GM23338 (cell line): Measurements from ENCODE around the gene ITGB2. TPM values are rescaled to one million over a fixed set of nuclear protein-coding genes. Genes with fewer than 3 reads are reported as not detected.

Experiments used
- ATAC-seq: fragments of 200-7000 bp; cut with Tn5 transposase; 3 replicates; pipeline ENCODE4 v1.9.1; 2020
- DNase-seq: peaks from one replicate; pipeline ENCODE4 v3.0.0-alpha.2; 2015; ENCODE audit warnings: low spot score
- H2AFZ ChIP-seq: fragments of 200-600 bp; sonication (generic); 2 replicates; pipeline ENCODE4 v1.8.0; 2016; ENCODE audit warnings: antibody characterized with exemption, mild to moderate bottlenecking, moderate library complexity
- H3F3A ChIP-seq: fragments of 200-600 bp; sonication (generic); replicated peaks from 2 replicates; pipeline ENCODE4 v1.8.0; 2017; ENCODE audit warnings: antibody characterized with exemption, mixed run types, low read depth
- H3K27ac ChIP-seq: fragments of 200-600 bp; sonication (generic); 2 replicates; pipeline ENCODE4 v1.6.1; 2016; ENCODE audit warnings: low read depth
- H3K27me3 ChIP-seq: fragments of 200-600 bp; sonication (generic); 2 replicates; pipeline ENCODE4 v1.8.0; 2016; ENCODE audit warnings: mild to moderate bottlenecking, mixed run types, moderate library complexity; ENCODE audit not compliant: insufficient read depth
- H3K36me3 ChIP-seq: fragments of 200-600 bp; sonication (generic); 2 replicates; pipeline ENCODE4 v1.8.0; 2016; ENCODE audit warnings: mild to moderate bottlenecking; ENCODE audit not compliant: insufficient read depth
- H3K4me1 ChIP-seq: fragments of 200-600 bp; sonication (generic); 2 replicates; pipeline ENCODE4 v1.8.0; 2016; ENCODE audit warnings: mild to moderate bottlenecking, moderate library complexity; ENCODE audit not compliant: insufficient read depth
- H3K4me2 ChIP-seq: fragments of 200-600 bp; sonication (generic); 2 replicates; pipeline ENCODE4 v1.7.1; 2017; ENCODE audit warnings: mixed run types
- H3K4me3 ChIP-seq: fragments of 200-600 bp; sonication (generic); 2 replicates; pipeline ENCODE4 v1.6.1; 2016; ENCODE audit warnings: mixed run types
- H3K79me2 ChIP-seq: fragments of 200-600 bp; sonication (generic); replicated peaks from 2 replicates; pipeline ENCODE4 v1.8.0; 2017; ENCODE audit warnings: mild to moderate bottlenecking; ENCODE audit not compliant: insufficient read depth
- H3K9me2 ChIP-seq: fragments of 200-600 bp; sonication (generic); 2 replicates; pipeline ENCODE4 v1.8.0; 2017; ENCODE audit not compliant: insufficient read depth
- H4K20me1 ChIP-seq: fragments of 200-600 bp; sonication (generic); replicated peaks from 2 replicates; pipeline ENCODE4 v1.8.0; 2017; ENCODE audit warnings: mild to moderate bottlenecking; ENCODE audit not compliant: insufficient read depth
- H3K27ac Mint-ChIP-seq: 2 replicates; pipeline ENCODE4 v1.8.0; 2020; ENCODE audit warnings: inconsistent platforms, mild to moderate bottlenecking, moderate library complexity, mixed read lengths
- H3K27me3 Mint-ChIP-seq: 3 replicates; pipeline ENCODE4 v1.8.0; 2022; ENCODE audit warnings: low read depth, mild to moderate bottlenecking, moderate library complexity, mixed read lengths, inconsistent platforms; ENCODE audit not compliant: insufficient read depth, poor library complexity
- H3K36me3 Mint-ChIP-seq: 3 replicates; pipeline ENCODE4 v1.8.0; 2021; ENCODE audit warnings: low read depth, mild to moderate bottlenecking, inconsistent platforms, moderate library complexity, mixed read lengths
- H3K4me1 Mint-ChIP-seq: 3 replicates; pipeline ENCODE4 v1.8.0; 2020; ENCODE audit warnings: mild to moderate bottlenecking, inconsistent platforms, mixed read lengths
- H3K4me3 Mint-ChIP-seq: 3 replicates; pipeline ENCODE4 v1.8.0; 2021; ENCODE audit warnings: moderate library complexity, mild to moderate bottlenecking, inconsistent platforms, mixed read lengths
- H3K9me3 Mint-ChIP-seq: 3 replicates; pipeline ENCODE4 v1.8.0; 2020; ENCODE audit warnings: moderate library complexity, mild to moderate bottlenecking, inconsistent platforms, mixed read lengths
- CREB1 ChIP-seq: fragments of 250-450 bp; sonication (Bioruptor Pico); IDR thresholded peaks from 2 replicates; pipeline ENCODE4 v1.5.0; 2020; ENCODE audit warnings: low read depth, mild to moderate bottlenecking, moderate library complexity
- EZH2phosphoT487 ChIP-seq: fragments of 200-600 bp; sonication (generic); IDR thresholded peaks from one replicate; pipeline ENCODE4 v1.8.1; 2018; ENCODE audit warnings: antibody characterized with exemption; ENCODE audit not compliant: unreplicated experiment
- JUNB ChIP-seq: IDR thresholded peaks from one replicate; pipeline ENCODE4 v1.6.1; 2016; ENCODE audit warnings: antibody characterized with exemption; ENCODE audit not compliant: unreplicated experiment
- POLR2AphosphoS5 ChIP-seq: IDR thresholded peaks from 2 replicates; pipeline ENCODE4 v1.6.1; 2016; ENCODE audit warnings: antibody characterized with exemption, low read depth
- STAT1 ChIP-seq: IDR thresholded peaks from one replicate; pipeline ENCODE4 v1.6.1; 2016; ENCODE audit warnings: antibody characterized with exemption; ENCODE audit not compliant: unreplicated experiment
- ZNF114 ChIP-seq: fragments of 250-450 bp; sonication (Bioruptor Pico); IDR thresholded peaks from 2 replicates; pipeline ENCODE4 v1.5.0; 2020; ENCODE audit warnings: mild to moderate bottlenecking, moderate library complexity
- ZNF331 ChIP-seq: fragments of 250-450 bp; sonication (Bioruptor Pico); IDR thresholded peaks from 2 replicates; pipeline ENCODE4 v1.5.0; 2020; ENCODE audit warnings: low read depth, mild to moderate bottlenecking, moderate library complexity
- polyA plus RNA-seq: library from polyadenylated mRNA; unstranded; fragments of >200 nt; fragmentation: Nextera tagmentation; extraction: Ambion mirVana; gene quantifications from 2 replicates; pipeline ENCODE4 v1.2.1, GENCODE V29; 2016
- total RNA-seq: library from RNA; depleted of rRNA; stranded (reverse); fragments of >200 nt; shearing (Covaris generic); gene quantifications from 2 replicates; pipeline ENCODE4 v1.2.3, GENCODE V29; 2014
- TF ChIP-seq, protein P1 (sequence below): fragments of 250-450 bp; sonication (Bioruptor Pico); IDR thresholded peaks from 2 replicates; pipeline ENCODE4 v1.5.0; 2020; ENCODE audit warnings: mild to moderate bottlenecking, moderate library complexity
- TF ChIP-seq, protein P2 (sequence below): IDR thresholded peaks from 2 replicates; pipeline ENCODE4 v1.6.1; 2016; ENCODE audit warnings: antibody characterized with exemption
- TF ChIP-seq, protein P3 (sequence below), 2 experiments: fragments of 200-600 bp in 1 of 2; sonication (generic) in 1 of 2; conservative IDR thresholded peaks; 2 replicates each; pipeline versions ENCODE4 v1.5.1 to v1.6.1; 2016 to 2017; ENCODE audit warnings: antibody characterized with exemption in 2 of 2, low read depth in 2 of 2, mild to moderate bottlenecking in 2 of 2, moderate library complexity in 1 of 2
- TF ChIP-seq, protein P4 (sequence below): IDR thresholded peaks from one replicate; pipeline ENCODE4 v1.6.1; 2018; ENCODE audit warnings: antibody characterized with exemption; ENCODE audit not compliant: unreplicated experiment

The ITGB2 gene
- total and polyA plus RNA-seq, 2 experiments from 2014 or later, result 0.44 to 0.63 TPM

DNA sequence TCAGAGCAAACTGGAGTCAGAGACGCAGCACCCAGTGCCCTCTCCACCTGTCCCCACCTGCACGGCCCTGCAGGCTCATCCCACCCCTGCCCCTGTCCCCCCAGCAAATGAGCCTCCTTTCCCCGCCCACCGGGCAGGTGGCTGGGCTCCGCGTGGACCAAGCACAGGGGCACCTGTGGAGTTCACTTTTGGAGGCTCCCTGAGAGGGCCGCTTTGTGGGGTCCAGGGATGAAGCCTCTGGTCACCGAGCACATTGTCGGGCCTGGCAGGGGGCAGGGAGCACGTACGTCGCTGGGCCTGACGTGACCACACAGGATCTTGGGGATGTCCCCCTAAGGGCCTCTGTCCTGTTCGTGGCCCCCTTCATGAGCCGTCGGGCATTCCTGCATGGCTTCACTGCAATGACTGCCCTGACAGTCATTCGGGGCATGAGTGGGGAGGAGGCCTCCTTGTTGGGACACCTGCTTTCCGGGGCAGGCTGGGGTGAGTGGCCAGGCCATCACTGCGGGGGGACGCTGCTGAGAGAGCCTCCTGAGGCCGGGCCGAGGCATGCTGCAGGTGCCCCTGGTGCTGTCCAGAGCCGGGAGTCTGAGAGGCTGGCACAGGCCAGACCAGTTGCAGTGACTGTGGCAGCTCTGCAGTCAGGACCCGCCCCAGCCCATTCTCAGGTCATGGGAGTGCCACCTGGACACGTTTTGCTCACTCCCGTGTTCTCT, 38.8 kb upstream of the ITGB2 start (continued):
- TF ChIP-seq, protein P1, sequence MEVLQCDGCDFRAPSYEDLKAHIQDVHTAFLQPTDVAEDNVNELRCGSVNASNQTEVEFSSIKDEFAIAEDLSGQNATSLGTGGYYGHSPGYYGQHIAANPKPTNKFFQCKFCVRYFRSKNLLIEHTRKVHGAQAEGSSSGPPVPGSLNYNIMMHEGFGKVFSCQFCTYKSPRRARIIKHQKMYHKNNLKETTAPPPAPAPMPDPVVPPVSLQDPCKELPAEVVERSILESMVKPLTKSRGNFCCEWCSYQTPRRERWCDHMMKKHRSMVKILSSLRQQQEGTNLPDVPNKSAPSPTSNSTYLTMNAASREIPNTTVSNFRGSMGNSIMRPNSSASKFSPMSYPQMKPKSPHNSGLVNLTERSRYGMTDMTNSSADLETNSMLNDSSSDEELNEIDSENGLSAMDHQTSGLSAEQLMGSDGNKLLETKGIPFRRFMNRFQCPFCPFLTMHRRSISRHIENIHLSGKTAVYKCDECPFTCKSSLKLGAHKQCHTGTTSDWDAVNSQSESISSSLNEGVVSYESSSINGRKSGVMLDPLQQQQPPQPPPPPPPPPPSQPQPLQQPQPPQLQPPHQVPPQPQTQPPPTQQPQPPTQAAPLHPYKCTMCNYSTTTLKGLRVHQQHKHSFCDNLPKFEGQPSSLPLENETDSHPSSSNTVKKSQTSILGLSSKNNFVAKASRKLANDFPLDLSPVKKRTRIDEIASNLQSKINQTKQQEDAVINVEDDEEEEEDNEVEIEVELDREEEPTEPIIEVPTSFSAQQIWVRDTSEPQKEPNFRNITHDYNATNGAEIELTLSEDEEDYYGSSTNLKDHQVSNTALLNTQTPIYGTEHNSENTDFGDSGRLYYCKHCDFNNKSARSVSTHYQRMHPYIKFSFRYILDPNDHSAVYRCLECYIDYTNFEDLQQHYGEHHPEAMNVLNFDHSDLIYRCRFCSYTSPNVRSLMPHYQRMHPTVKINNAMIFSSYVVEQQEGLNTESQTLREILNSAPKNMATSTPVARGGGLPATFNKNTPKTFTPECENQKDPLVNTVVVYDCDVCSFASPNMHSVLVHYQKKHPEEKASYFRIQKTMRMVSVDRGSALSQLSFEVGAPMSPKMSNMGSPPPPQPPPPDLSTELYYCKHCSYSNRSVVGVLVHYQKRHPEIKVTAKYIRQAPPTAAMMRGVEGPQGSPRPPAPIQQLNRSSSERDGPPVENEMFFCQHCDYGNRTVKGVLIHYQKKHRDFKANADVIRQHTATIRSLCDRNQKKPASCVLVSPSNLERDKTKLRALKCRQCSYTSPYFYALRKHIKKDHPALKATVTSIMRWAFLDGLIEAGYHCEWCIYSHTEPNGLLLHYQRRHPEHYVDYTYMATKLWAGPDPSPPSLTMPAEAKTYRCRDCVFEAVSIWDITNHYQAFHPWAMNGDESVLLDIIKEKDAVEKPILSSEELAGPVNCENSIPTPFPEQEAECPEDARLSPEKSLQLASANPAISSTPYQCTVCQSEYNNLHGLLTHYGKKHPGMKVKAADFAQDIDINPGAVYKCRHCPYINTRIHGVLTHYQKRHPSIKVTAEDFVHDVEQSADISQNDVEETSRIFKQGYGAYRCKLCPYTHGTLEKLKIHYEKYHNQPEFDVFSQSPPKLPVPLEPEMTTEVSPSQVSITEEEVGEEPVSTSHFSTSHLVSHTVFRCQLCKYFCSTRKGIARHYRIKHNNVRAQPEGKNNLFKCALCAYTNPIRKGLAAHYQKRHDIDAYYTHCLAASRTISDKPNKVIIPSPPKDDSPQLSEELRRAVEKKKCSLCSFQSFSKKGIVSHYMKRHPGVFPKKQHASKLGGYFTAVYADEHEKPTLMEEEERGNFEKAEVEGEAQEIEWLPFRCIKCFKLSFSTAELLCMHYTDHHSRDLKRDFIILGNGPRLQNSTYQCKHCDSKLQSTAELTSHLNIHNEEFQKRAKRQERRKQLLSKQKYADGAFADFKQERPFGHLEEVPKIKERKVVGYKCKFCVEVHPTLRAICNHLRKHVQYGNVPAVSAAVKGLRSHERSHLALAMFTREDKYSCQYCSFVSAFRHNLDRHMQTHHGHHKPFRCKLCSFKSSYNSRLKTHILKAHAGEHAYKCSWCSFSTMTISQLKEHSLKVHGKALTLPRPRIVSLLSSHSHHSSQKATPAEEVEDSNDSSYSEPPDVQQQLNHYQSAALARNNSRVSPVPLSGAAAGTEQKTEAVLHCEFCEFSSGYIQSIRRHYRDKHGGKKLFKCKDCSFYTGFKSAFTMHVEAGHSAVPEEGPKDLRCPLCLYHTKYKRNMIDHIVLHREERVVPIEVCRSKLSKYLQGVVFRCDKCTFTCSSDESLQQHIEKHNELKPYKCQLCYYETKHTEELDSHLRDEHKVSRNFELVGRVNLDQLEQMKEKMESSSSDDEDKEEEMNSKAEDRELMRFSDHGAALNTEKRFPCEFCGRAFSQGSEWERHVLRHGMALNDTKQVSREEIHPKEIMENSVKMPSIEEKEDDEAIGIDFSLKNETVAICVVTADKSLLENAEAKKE (CRISPR knock-in tag), result no peak
- no peak for TF ChIP-seq CREB1 (CRISPR knock-in tag)
- TF ChIP-seq STAT1, result no peak

DNA sequence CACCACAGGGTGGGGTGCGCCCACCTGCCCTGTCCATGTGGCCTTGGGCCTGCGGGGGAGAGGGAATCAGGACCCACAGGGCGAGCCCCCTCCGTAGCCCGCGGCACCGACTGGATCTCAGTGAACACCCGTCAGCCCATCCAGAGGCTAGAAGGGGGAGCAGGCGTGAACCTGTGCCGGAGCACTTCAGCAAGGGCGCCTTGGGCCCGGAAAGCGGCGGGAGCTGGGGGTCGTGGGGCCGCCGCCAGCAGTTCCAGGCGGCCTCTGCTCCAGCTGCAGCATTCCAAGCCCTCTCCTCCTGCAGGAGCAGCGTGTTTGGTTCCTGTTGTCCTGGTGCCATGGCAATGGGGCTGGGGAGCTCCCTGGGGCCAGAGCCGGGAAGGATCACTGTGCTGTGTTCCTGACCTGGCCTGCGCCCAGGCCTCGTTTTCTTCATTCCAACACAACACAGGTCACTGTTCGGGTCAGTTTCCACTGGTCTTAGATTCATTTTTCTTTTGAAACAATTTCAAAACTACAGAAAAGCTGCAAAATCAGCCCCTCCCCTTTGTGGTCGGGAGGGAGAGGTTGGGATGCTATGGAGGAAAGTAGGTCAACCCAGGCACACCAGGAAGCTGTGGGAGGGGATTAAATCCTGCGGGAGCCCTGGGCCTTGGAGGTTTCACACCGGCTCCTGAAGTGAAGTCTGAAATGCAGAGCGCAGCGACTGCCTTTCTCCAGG, 37.9 kb upstream of the ITGB2 start:
- H4K20me1 ChIP-seq, result peaks cover 33% of the 10 kb centered on the region
- H3K4me1 Mint-ChIP-seq, result peaks cover 4% of the 10 kb centered on the region
- TF ChIP-seq, protein P2, sequence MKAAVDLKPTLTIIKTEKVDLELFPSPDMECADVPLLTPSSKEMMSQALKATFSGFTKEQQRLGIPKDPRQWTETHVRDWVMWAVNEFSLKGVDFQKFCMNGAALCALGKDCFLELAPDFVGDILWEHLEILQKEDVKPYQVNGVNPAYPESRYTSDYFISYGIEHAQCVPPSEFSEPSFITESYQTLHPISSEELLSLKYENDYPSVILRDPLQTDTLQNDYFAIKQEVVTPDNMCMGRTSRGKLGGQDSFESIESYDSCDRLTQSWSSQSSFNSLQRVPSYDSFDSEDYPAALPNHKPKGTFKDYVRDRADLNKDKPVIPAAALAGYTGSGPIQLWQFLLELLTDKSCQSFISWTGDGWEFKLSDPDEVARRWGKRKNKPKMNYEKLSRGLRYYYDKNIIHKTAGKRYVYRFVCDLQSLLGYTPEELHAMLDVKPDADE, result no peak
- TF ChIP-seq CREB1 (CRISPR knock-in tag), result no peak
- TF ChIP-seq POLR2AphosphoS5, result no peak
- no peak for TF ChIP-seq JUNB
- TF ChIP-seq ZNF114, result no peak
- TF ChIP-seq EZH2phosphoT487, result no peak
- TF ChIP-seq ZNF331 (CRISPR knock-in tag), result no peak
- TF ChIP-seq, protein P3, sequence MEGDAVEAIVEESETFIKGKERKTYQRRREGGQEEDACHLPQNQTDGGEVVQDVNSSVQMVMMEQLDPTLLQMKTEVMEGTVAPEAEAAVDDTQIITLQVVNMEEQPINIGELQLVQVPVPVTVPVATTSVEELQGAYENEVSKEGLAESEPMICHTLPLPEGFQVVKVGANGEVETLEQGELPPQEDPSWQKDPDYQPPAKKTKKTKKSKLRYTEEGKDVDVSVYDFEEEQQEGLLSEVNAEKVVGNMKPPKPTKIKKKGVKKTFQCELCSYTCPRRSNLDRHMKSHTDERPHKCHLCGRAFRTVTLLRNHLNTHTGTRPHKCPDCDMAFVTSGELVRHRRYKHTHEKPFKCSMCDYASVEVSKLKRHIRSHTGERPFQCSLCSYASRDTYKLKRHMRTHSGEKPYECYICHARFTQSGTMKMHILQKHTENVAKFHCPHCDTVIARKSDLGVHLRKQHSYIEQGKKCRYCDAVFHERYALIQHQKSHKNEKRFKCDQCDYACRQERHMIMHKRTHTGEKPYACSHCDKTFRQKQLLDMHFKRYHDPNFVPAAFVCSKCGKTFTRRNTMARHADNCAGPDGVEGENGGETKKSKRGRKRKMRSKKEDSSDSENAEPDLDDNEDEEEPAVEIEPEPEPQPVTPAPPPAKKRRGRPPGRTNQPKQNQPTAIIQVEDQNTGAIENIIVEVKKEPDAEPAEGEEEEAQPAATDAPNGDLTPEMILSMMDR (conservative IDR thresholded peaks at IDR 0.05; ENCODE audit: low read depth in 2 of 2), result no peak
- TF ChIP-seq, protein P4, sequence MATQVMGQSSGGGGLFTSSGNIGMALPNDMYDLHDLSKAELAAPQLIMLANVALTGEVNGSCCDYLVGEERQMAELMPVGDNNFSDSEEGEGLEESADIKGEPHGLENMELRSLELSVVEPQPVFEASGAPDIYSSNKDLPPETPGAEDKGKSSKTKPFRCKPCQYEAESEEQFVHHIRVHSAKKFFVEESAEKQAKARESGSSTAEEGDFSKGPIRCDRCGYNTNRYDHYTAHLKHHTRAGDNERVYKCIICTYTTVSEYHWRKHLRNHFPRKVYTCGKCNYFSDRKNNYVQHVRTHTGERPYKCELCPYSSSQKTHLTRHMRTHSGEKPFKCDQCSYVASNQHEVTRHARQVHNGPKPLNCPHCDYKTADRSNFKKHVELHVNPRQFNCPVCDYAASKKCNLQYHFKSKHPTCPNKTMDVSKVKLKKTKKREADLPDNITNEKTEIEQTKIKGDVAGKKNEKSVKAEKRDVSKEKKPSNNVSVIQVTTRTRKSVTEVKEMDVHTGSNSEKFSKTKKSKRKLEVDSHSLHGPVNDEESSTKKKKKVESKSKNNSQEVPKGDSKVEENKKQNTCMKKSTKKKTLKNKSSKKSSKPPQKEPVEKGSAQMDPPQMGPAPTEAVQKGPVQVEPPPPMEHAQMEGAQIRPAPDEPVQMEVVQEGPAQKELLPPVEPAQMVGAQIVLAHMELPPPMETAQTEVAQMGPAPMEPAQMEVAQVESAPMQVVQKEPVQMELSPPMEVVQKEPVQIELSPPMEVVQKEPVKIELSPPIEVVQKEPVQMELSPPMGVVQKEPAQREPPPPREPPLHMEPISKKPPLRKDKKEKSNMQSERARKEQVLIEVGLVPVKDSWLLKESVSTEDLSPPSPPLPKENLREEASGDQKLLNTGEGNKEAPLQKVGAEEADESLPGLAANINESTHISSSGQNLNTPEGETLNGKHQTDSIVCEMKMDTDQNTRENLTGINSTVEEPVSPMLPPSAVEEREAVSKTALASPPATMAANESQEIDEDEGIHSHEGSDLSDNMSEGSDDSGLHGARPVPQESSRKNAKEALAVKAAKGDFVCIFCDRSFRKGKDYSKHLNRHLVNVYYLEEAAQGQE, result no peak

More for the DNA sequence above, 37.9 kb upstream of the ITGB2 start:
- Mint-ChIP-seq H3K27me3 (peaks cover 11% of the 10 kb centered on the region), H3K27ac (no peak overlapping the region), H3K9me3 (no peaks in the 10 kb centered on the region), H3K4me3 (no peak overlapping the region), H3K36me3 (peaks cover 45% of the 10 kb centered on the region)
- no peaks in the 10 kb centered on the region for H3K27me3 ChIP-seq
- no peak overlapping the region for H3K4me3 ChIP-seq
- no peaks in the 10 kb centered on the region for H3K9me2 ChIP-seq
- no peak overlapping the region for H3K4me2 ChIP-seq
- H3K79me2 ChIP-seq, result peaks cover 85% of the 10 kb centered on the region
- ATAC-seq (peak; percentile 67), DNase-seq (no peak)
- H2AFZ ChIP-seq, result no peak overlapping the region
- no peaks in the 10 kb centered on the region for H3F3A ChIP-seq
- H3K4me1 ChIP-seq, result no peaks in the 10 kb centered on the region
- H3K27ac ChIP-seq, result no peak overlapping the region
- H3K36me3 ChIP-seq, result peaks cover 6% of the 10 kb centered on the region
